Activated CD8-positive, alpha-beta memory T cell treated with anti-CD3 and anti-CD28 coated beads for 36 hours (primary cell): Measurements from ENCODE around the gene CX3CL1. TPM values are rescaled to one million over a fixed set of nuclear protein-coding genes. Genes with fewer than 3 reads are reported as not detected.
"Not testable (repeated sequence)": the region's sequence is repeated elsewhere in the genome, so short reads cannot be mapped to it uniquely, and the experiment has no call there.

Experiments
- CTCF ChIA-PET: fragments of 350-600 bp; sonication (Branson Sonifier 250); formaldehyde crosslinking; loops from one replicate; lab custom pipeline; 2021; ENCODE audit warnings: antibody characterized with exemption; lab: Charles Lee
- POLR2A ChIA-PET: fragments of 350-600 bp; sonication (Branson Sonifier 250); formaldehyde crosslinking; loops from one replicate; lab custom pipeline; 2021; ENCODE audit warnings: antibody characterized with exemption; lab: Charles Lee
- total RNA-seq, 2 experiments: library from RNA; stranded (reverse); gene quantifications; one replicate each; pipeline ENCODE4 v1.2.3, GENCODE V29; 2021

The CX3CL1 gene
- total RNA-seq, 2 experiments from 2014 or later: 0.04 TPM; not detected in 1

DNA sequence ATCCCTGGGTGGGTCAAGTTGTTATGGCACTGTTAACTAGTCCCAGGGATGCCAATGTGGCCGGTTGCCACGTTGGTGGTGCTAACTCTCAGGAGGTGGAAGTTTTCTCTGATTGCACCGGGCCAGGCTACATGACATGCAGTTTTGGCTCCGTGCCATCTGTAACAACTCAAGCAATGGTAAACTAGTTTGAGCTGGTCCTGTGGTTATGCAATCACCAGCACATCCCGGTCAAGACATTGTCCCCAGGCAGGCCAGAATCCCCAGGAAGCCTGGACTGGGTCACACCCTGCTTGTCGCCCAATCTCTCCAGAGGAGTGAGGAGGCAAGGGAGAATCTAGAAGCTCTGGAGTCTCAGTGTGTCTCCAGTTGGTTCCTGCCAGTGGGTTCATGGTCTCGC lies 22.2 kb downstream of the CX3CL1 start:
- CTCF ChIA-PET: no interaction called here
- POLR2A ChIA-PET: no interaction called here

GRCh38 chr16:57395026-57395425 lies 22.7 kb downstream of the CX3CL1 start:
- POLR2A ChIA-PET: no interaction called here
- CTCF ChIA-PET: no interaction called here

DNA sequence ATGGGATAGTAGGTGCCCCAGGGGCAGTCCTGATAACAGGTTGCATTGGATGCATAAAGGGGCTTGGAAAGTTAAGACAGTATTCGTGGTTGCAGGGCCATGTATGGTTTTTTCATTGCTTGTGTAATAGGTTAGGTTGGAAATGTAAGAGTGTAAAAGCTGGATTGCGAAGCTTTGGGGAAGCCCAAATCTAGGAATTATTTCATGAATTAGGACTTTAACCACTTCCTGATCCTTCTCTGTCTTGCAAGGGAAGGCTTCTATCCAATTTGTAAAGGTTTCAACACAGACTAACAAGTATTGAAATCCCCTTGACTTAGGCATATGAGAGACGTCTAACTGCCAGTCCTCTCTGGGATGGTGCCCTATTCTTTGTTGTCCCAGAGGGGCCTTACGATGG lies 24.5 kb downstream of the CX3CL1 start:
- POLR2A ChIA-PET: no interaction called here
- CTCF ChIA-PET: no interaction called here

DNA sequence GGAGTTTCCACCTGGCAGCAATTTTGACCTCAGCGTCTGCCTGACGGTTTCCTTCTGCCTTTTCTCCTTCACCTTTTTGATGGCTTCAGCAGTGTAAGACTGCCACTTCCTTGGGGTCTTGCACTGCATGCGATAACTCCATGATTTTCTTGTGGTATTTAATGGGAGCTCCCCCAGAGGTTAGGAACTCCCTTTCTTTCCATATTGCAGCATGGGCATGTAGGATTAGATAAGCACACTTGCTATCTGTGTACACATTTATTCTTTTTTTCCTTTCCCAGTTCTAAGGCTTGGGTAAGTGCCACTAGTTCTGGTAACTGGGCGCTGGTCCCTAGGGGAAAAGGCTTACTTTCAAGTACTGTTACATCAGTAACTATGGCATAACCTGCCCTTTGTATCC lies 25.2 kb downstream of the CX3CL1 start:
- CTCF ChIA-PET, POLR2A ChIA-PET: not testable (repeated sequence)

GRCh38 chr16:57401943-57402640 lies 29.8 kb downstream of the CX3CL1 start:
- ChIA-PET POLR2A (no interaction called here), CTCF (interaction anchor here (2.0 kb wide), 1 partner anchor 15 kb away, joined by 7 read pairs; no protein-coding TSS in a partner anchor)

- POLR2A ChIA-PET: no interaction called here
These were observed 31.9 kb downstream of the CX3CL1 start, which contains the start of gene CCL17 for GRCh38 chr16:57403965-57404817. CCL17 (plus strand) TSS chr16:57404767; CDS start chr16:57413933, 9,166 bp downstream.

GRCh38 chr16:57405097-57405496 lies 32.8 kb downstream of the CX3CL1 start:
- ChIA-PET CTCF (interaction anchor here (0.6 to 1.8 kb wide), 4 partner anchors 13 to 774 kb away, joined by 3 to 4 read pairs (median 3); no protein-coding TSS in a partner anchor), POLR2A (no interaction called here)

More at GRCh38 chr16:57403965-57404817, 31.9 kb downstream of the CX3CL1 start, which contains the start of gene CCL17:
- CTCF ChIA-PET: interaction anchor here (1.1 kb wide), 1 partner anchor 104 kb away, joined by 3 read pairs; no protein-coding TSS in a partner anchor

DNA sequence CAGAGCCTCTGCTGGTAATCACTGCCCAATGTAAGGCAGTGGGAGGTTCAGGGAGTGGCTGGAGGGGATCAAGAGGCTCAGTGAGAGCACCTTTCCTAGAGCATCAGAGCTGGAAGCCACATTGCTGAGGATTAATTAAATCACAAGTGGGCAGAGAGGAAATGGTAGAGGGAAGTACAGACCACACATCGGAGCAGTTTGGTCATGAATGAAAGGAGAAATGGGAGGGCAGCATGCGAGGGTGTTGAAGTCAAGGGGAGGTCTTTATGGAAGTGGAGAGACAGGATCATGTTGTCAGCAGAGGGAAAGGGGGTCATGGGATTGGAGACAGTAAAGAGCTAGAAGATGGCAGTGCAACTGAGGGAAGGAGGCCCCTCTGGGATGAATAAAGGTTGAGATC lies 34.6 kb downstream of the CX3CL1 start:
- POLR2A ChIA-PET: no interaction called here
- CTCF ChIA-PET: interaction anchor here (1.8 kb wide), 1 partner anchor 12 kb away, joined by 3 read pairs; no protein-coding TSS in a partner anchor

DNA sequence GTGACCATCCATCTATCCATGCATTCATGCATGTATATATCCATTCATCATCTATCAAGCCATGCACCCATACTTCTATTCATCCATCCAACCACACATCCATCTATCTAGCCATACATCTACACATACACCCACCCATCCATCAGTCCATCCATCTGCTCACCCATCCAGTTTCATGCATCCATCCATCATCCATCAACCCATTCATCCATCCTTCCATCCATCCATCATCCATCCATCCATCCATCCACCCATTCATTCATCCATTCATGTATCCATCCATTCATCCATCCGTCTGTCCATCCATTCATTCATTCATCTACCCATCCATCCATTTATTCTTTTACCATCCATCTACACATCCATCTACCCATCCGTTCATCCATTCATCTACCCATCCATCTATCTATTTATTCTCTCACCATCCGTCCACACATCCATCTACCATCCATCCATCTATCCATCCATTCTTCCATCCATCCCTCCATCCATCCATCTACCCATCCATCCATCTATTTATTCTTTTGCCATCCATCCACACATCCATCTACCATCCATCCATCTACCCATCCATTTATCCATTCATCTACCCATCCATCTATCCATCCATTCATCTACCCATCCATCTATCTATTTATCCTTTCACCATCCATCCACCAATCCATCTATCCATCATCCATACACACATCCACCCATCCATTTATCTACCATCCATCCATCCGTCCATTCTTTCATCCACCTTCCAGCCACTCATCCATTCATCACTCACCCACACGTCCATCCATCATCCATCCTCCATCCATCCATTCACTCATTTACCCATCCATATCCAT lies 35.4 kb downstream of the CX3CL1 start:
- POLR2A ChIA-PET: no interaction called here
- CTCF ChIA-PET: no interaction called here

DNA sequence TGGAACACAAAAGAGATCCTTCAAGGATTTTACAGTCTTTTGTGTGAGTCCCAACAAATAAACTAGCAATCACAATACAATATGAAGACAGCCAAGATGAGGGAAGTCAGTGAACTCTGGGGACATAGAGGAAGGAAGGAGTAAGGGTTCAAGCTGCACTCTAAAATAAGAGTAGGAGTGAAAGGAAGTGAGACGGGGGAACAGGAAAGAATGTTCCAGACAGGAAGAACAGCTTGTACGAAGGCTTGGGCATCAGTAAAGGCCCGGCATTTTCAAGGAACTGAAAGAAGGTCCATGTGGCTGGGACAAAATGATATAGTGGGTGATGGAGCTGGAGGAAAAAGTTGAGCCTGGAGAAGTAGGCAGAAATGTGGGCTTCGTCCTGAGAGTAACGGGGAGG lies 36.8 kb downstream of the CX3CL1 start:
- POLR2A ChIA-PET: no interaction called here
- CTCF ChIA-PET: no interaction called here

DNA sequence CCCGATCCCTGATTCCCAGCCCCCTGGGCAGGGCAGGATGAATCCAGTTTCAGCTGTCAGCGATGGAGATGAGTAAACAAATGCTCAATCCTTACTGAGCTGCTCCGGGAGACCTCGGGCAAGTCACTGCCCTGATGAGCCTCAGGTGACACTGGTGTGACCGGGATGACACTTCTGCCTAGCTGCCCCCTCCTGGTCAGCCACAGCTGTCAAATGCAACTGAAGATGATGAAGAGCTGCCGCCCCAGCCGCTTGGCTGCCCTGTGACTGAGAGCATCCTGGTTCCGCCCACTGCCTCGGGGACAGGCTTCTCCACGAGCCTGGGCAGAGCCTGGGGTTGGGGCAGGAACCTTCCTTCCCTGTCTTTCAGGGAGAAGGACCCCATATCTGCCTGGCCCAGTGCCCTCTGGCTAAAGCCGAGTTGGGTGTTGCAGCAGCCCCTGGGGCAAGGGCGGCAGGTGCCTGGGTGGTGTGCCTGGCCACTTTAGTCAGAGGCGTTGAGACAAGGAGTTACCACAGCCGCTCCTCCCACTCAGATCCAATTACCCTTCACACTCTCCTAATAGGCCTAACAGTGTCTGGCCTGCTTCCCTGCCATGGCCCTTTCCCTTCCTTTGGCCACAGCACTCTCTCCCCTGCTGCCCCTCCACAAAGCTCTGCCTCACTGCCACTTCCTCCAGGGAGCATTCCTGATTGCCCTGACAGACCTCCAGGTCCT lies 37.7 kb downstream of the CX3CL1 start:
- ChIA-PET POLR2A (no interaction called here), CTCF (no interaction called here)

GRCh38 chr16:57411362-57411976 lies 39.2 kb downstream of the CX3CL1 start:
- CTCF ChIA-PET: interaction anchor here (0.5 to 3.8 kb wide), 3 partner anchors 11 to 111 kb away, joined by 3 to 19 read pairs (median 5); no protein-coding TSS in a partner anchor
- POLR2A ChIA-PET: no interaction called here

DNA sequence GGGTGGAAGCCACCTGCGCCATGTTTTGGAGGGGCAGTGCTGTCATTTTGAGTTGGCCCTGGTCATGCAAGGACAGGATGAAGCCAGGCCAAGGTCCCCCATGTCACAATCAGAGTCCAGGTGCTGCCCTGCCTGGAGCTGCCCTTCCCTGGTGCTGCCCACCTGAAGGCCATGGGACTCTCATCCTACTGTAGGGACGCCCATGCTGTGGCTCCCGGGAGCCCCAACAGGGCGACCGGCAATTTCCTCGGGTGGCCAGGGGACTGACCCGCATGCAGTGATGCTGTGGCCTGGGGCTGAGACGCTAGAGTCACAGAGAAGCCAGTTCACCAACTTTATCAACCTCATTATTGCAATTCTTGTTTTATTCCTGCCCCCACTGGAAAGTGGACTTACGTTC lies 40.3 kb downstream of the CX3CL1 start:
- ChIA-PET POLR2A (no interaction called here), CTCF (interaction anchor here (3.8 kb wide), 1 partner anchor 111 kb away, joined by 19 read pairs; no protein-coding TSS in a partner anchor)

GRCh38 chr16:57413301-57413730 lies 41.0 kb downstream of the CX3CL1 start:
- POLR2A ChIA-PET: interaction anchor here (0.6 to 1.4 kb wide), 2 partner anchors 105 to 133 kb away, joined by 6 read pairs; no protein-coding TSS in a partner anchor
- CTCF ChIA-PET: interaction anchor here (1.1 to 3.8 kb wide), 2 partner anchors 112 to 121 kb away, joined by 3 to 19 read pairs; no protein-coding TSS in a partner anchor

- ChIA-PET POLR2A (interaction anchor here (0.6 to 1.4 kb wide), 2 partner anchors 105 to 133 kb away, joined by 6 read pairs; no protein-coding TSS in a partner anchor), CTCF (interaction anchor here (1.1 to 3.8 kb wide), 2 partner anchors 112 to 121 kb away, joined by 3 to 19 read pairs; no protein-coding TSS in a partner anchor)
These were observed 41.4 kb downstream of the CX3CL1 start for GRCh38 chr16:57413733-57414132.

DNA sequence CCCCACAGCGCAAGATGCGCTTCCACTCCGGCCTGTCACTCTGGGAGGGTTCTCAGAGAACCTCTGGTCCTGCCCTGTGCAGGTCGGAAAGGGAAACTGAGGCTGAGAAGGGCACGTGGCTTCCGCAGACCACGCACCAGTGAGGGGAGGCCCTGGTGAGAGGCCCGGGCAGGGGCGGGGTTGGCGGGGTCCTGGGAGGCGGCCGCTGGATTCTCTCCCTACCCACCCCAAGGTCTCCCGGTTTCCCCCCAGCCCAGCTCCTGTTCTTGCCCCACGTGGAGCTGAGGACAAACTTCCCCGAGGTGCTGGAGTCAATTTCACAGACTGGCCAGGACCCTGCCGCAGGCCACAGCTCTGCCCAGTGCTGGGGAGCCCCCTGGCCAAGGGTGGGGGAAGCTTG lies 43.8 kb downstream of the CX3CL1 start:
- ChIA-PET POLR2A (interaction anchor here (0.7 kb wide), 1 partner anchor 114 kb away, joined by 5 read pairs; no protein-coding TSS in a partner anchor), CTCF (interaction anchor here (0.8 to 6.1 kb wide), 14 partner anchors 8 to 171 kb away, joined by 3 to 119 read pairs (median 6); partner anchors contain the start of genes ARL2BP, DOK4 and POLR2C)

DNA sequence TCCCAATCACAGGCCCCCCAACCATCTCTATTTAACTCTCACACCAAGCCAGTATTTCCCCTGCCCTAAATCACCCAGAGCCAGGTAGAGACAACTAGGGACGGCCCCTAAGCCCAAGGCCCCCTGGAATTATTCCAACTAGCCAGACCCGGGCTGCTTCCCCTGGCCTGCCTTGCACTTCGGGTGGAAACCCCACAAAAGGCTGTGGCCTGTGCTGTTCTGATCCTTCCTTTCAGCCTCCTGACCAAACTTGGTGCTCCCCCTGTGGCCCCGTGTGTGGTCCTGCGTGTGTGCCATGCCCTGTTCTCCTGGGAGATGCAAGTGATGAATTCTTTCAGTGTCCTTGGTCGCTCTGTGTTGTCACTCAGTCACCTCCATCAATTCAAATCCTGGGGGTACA lies 47.2 kb downstream of the CX3CL1 start:
- CTCF ChIA-PET: interaction anchor here (0.7 to 6.1 kb wide), 9 partner anchors 42 to 157 kb away, joined by 3 to 119 read pairs (median 4); no protein-coding TSS in a partner anchor
- POLR2A ChIA-PET: no interaction called here
